K562 (cell line): ENCODE results near the gene PDE9A. TPM values are rescaled to one million over a fixed set of nuclear protein-coding genes. Genes with fewer than 3 reads are reported as not detected.

Experiments
- ATAC-seq: fragments of 200-7000 bp; cut with Tn5 transposase; 3 replicates; pipeline ENCODE4 v1.9.1; 2020; ENCODE audit warnings: moderate library complexity
- BruUV-seq: library from RNA; stranded (reverse); fragments of 400-500 nt; replicated peaks from 2 replicates; lab custom pipeline; 2021; lab: Mats Ljungman, UMichigan
- CTCF ChIA-PET: fragments of 300-600 bp; formaldehyde crosslinking; extraction: SDS; loops from one replicate; lab custom pipeline; 2021; ENCODE audit warnings: low intra/inter-chr PET ratio; lab: Yijun Ruan, JAX
- POLR2A ChIA-PET: fragments of 300-600, 350-650 bp; sonication (Branson Sonifier 250); formaldehyde crosslinking; extraction: SDS; loops from one replicate; lab custom pipeline; 2021; ENCODE audit warnings: antibody characterized with exemption, inconsistent platforms; lab: Yijun Ruan, JAX
- DNase-seq, 4 experiments: peaks; one replicate each; pipeline versions ENCODE4 v3.0.0 to v3.0.0-alpha.2; 2011 to 2018; ENCODE audit warnings: low spot score in 3 of 4, mixed read lengths in 3 of 4; ENCODE audit errors: extremely low read depth in 1 of 4
- FAIRE-seq: peaks from 2 replicates; lab custom pipeline; 2011; peaks lifted over from hg19 to GRCh38; lab: Jason Lieb, UNC
- H2AFZ ChIP-seq: 2 replicates; pipeline ENCODE4 v1.6.0; 2011; ENCODE audit warnings: low read depth, low read length, control low read depth, inconsistent platforms
- H3K27ac ChIP-seq: fragments of 200-600 bp; 3 replicates; pipeline ENCODE4 v1.8.0; 2011; ENCODE audit warnings: low read depth, mild to moderate bottlenecking, control low read depth, inconsistent platforms, low read length, moderate library complexity, mixed read lengths; ENCODE audit errors: extremely low read depth
- H3K27me3 ChIP-seq, 2 experiments: fragments of 300-600 bp in 1 of 2; 2 replicates in 1 of 2; 3 replicates in 1 of 2; pipeline versions ENCODE4 v1.6.0 to v1.8.0; 2011; ENCODE audit warnings: inconsistent platforms in 2 of 2, low read length in 2 of 2, mild to moderate bottlenecking in 1 of 2, mixed read lengths in 1 of 2, moderate library complexity in 1 of 2; ENCODE audit not compliant: control insufficient read depth in 2 of 2, insufficient read depth in 2 of 2
- H3K36me3 ChIP-seq: fragments of 300-600 bp; 3 replicates; pipeline ENCODE4 v1.8.0; 2011; ENCODE audit warnings: mild to moderate bottlenecking, low read length, inconsistent platforms; ENCODE audit not compliant: control insufficient read depth, insufficient read depth
- H3K4me1 ChIP-seq, 2 experiments: fragments of 200-600 bp in 1 of 2; replicated peaks in 1 of 2; 2 replicates in 1 of 2; 3 replicates in 1 of 2; pipeline versions ENCODE4 v1.5.1 to v1.8.0; 2011; ENCODE audit warnings: inconsistent platforms in 2 of 2, low read length in 2 of 2, mild to moderate bottlenecking in 1 of 2, mixed read lengths in 1 of 2, moderate library complexity in 1 of 2; ENCODE audit not compliant: control insufficient read depth in 2 of 2, insufficient read depth in 2 of 2
- H3K4me2 ChIP-seq: 2 replicates; pipeline ENCODE4 v1.6.1; 2011; ENCODE audit warnings: low read length, control low read depth, inconsistent platforms, mixed read lengths; ENCODE audit not compliant: insufficient read depth
- H3K4me3 ChIP-seq: fragments of 200-600 bp; sonication (generic), shearing (Covaris generic); 2 replicates; pipeline ENCODE4 v1.5.1; 2016; ENCODE audit warnings: control low read depth, inconsistent platforms
- H3K79me2 ChIP-seq: fragments of 200-600 bp; 3 replicates; pipeline ENCODE4 v1.8.0; 2011; ENCODE audit warnings: low read length, inconsistent platforms; ENCODE audit not compliant: control insufficient read depth, insufficient read depth
- H3K9ac ChIP-seq, 2 experiments: 2 replicates each; pipeline versions ENCODE4 v1.6.0 to v1.6.1; 2011; ENCODE audit warnings: low read depth in 2 of 2, low read length in 2 of 2, control low read depth in 1 of 2, inconsistent platforms in 1 of 2, mild to moderate bottlenecking in 1 of 2, mixed read lengths in 1 of 2; ENCODE audit not compliant: insufficient read depth in 1 of 2
- H3K9me1 ChIP-seq: one replicate; pipeline ENCODE4 v1.6.0; 2011; ENCODE audit warnings: inconsistent platforms, mild to moderate bottlenecking, low read length, moderate library complexity; ENCODE audit not compliant: control insufficient read depth, insufficient read depth
- H3K9me3 ChIP-seq: replicated peaks from 2 replicates; pipeline ENCODE4 v1.5.1; 2011; ENCODE audit warnings: low read depth, low read length, inconsistent platforms; ENCODE audit not compliant: control insufficient read depth, insufficient read depth
- H4K20me1 ChIP-seq: replicated peaks from 2 replicates; pipeline ENCODE4 v1.6.1; 2011; ENCODE audit warnings: low read length, inconsistent platforms, mixed read lengths; ENCODE audit not compliant: control insufficient read depth, insufficient read depth
- DIDO1 ChIP-seq: fragments of 450-650 bp; IDR thresholded peaks from 2 replicates; pipeline ENCODE4 v1.6.1; 2016; ENCODE audit warnings: low read depth, missing biosample characterization, missing genetic modification characterization
- FOXA1 ChIP-seq: fragments of 450-650 bp; IDR thresholded peaks from 2 replicates; pipeline ENCODE4 v1.6.1; 2016; ENCODE audit warnings: mild to moderate bottlenecking, borderline replicate concordance
- MLX ChIP-seq, 2 experiments: fragments of 450-650 bp in 1 of 2; sonication (generic) in 1 of 2; formaldehyde crosslinking; conservative IDR thresholded peaks; 2 replicates each; pipeline versions ENCODE4 v1.4.0 to v1.8.1; 2020 to 2022; ENCODE audit warnings: mild to moderate bottlenecking in 1 of 2, missing genetic modification reagents in 1 of 2
- NR1H2 ChIP-seq: sonication (generic); formaldehyde crosslinking; IDR thresholded peaks from 2 replicates; pipeline ENCODE4 v1.4.0; 2020; ENCODE audit warnings: mild to moderate bottlenecking, missing genetic modification reagents
- RAD51 ChIP-seq: fragments of 450-650 bp; IDR thresholded peaks from 2 replicates; pipeline ENCODE4 v1.7.1; 2016; ENCODE audit warnings: low read depth, mild to moderate bottlenecking, borderline replicate concordance
- SMAD2 ChIP-seq: fragments of 150-350 bp; IDR thresholded peaks from 2 replicates; pipeline ENCODE4 v1.6.1; 2014; ENCODE audit warnings: low read depth, mild to moderate bottlenecking, low read length
- YY1 ChIP-seq, 3 experiments: IDR thresholded peaks; 2 replicates each; pipeline ENCODE4 v1.6.1; 2011; ENCODE audit warnings: low read length in 2 of 3, mild to moderate bottlenecking in 2 of 3, moderate library complexity in 2 of 3, borderline replicate concordance in 1 of 3, control low read depth in 1 of 3, low read depth in 1 of 3; ENCODE audit not compliant: insufficient read depth in 3 of 3, insufficient replicate concordance in 2 of 3, control insufficient read depth in 1 of 3, insufficient read length in 1 of 3; ENCODE audit errors: extremely low read depth in 1 of 3
- ZBTB9 ChIP-seq: fragments of 450-650 bp; formaldehyde crosslinking; IDR thresholded peaks from 2 replicates; pipeline ENCODE4 v1.4.0; 2020; ENCODE audit warnings: mild to moderate bottlenecking, moderate library complexity
- ZNF124 ChIP-seq: sonication (generic); formaldehyde crosslinking; IDR thresholded peaks from 2 replicates; pipeline ENCODE4 v1.8.1; 2022; ENCODE audit warnings: missing genetic modification reagents
- ZNF282 ChIP-seq: sonication (generic); formaldehyde crosslinking; IDR thresholded peaks from 2 replicates; pipeline ENCODE4 v1.8.1; 2023; ENCODE audit warnings: missing genetic modification reagents
- ZNF384 ChIP-seq: IDR thresholded peaks from 2 replicates; pipeline ENCODE4 v1.6.1; 2012; ENCODE audit warnings: low read depth, low read length, improper control_type of control experiment
- ZNF717 ChIP-seq: fragments of 250-450 bp; sonication (Bioruptor Pico); IDR thresholded peaks from 2 replicates; pipeline ENCODE4 v1.5.0; 2021
- WGBS: fragments of 100-300 bp; shearing (Covaris generic); methylation state at CpG from one replicate; pipeline ENCODE4 v1.1.6; 2016; ENCODE audit warnings: low coverage, mixed read lengths; ENCODE audit not compliant: insufficient coverage; ENCODE audit errors: missing lambda C conversion rate; 5-methylcytosine and 5-hydroxymethylcytosine counted together
- in situ Hi-C: fragments of 300-500 bp; cut with MboI; formaldehyde crosslinking; loops from 4 replicates; pipeline ENCODE4 v1.15.0; 2018; ENCODE audit warnings: inconsistent platforms, mixed read lengths
- intact Hi-C: fragments of 100-400 bp; cut with micrococcal nuclease; formaldehyde crosslinking; loops from 2 replicates; pipeline ENCODE4 v1.14.2; 2022
- polyA plus RNA-seq, 8 experiments: library from polyadenylated mRNA; depleted of rRNA in 4 of 8; stranded (reverse) in 5 of 8; unstranded in 3 of 8; fragments of >200 nt; fragmentation: Nextera tagmentation in 2 of 8; fragmentation: Illumina TruSeq in 1 of 8; extraction: Ambion mirVana in 2 of 8; extraction: Trizol in 1 of 8; gene quantifications; 2 replicates each; pipeline versions ENCODE4 v1.2.1 to v1.2.3, GENCODE V29; 2011 to 2014; ENCODE audit warnings: inconsistent platforms in 1 of 8, missing spikeins in 1 of 8
- total RNA-seq, 7 experiments: library from RNA; depleted of rRNA in 6 of 7; stranded (reverse); fragments of >200 nt in 6 of 7; fragmentation: Illumina TruSeq in 2 of 7; extraction: Trizol in 2 of 7; gene quantifications; 2 replicates each; pipeline versions ENCODE4 v1.2.1 to v1.2.3, GENCODE V29; 2011 to 2021; ENCODE audit warnings: low replicate concordance in 1 of 7
- TF ChIP-seq, protein P1 (sequence below): sonication (generic); formaldehyde crosslinking; IDR thresholded peaks from 2 replicates; pipeline ENCODE4 v1.5.0; 2020; ENCODE audit warnings: missing genetic modification reagents
- TF ChIP-seq, protein P2 (sequence below): IDR thresholded peaks from 3 replicates; pipeline ENCODE4 v1.6.1; 2011; ENCODE audit warnings: borderline replicate concordance, mild to moderate bottlenecking, moderate library complexity; ENCODE audit not compliant: insufficient read length; ENCODE audit errors: extremely low read depth

PDE9A gene
- total and polyA plus RNA-seq, 9 of the 15 experiments (the other 6 are each of a cell fraction or from before 2014, with no cell fraction given), result 0.07 to 0.27 TPM; not detected in 7

DNA sequence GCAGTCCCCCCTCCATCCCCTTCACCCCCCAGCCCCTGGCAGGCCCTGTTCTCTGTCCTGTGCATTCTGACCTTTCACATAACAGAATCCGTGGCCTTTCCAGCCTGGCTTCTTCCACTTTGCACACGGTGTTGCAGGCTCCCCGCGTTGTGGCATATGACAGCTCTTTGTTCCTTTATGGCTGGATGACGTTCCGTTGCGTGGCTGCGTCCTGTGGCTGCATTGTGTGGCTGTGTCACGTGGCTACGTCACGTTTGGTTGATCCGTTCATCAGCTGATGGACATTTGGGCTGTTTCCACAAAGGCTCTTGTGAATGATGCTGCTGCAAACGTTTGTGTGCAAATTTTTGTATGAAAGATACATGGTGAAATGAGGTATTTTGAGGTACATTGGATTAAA, 53.3 kb downstream of the PDE9A start:
- no peak overlapping the region for H3K4me3 ChIP-seq
- H3K9me1 ChIP-seq, result no peaks in the 10 kb centered on the region
- no peaks in the 10 kb centered on the region for H3K36me3 ChIP-seq
- H3K79me2 ChIP-seq, result no peaks in the 10 kb centered on the region
- no peak overlapping the region for H3K9ac ChIP-seq
- in situ Hi-C loops, result no loop called here
- TF ChIP-seq, protein P1, sequence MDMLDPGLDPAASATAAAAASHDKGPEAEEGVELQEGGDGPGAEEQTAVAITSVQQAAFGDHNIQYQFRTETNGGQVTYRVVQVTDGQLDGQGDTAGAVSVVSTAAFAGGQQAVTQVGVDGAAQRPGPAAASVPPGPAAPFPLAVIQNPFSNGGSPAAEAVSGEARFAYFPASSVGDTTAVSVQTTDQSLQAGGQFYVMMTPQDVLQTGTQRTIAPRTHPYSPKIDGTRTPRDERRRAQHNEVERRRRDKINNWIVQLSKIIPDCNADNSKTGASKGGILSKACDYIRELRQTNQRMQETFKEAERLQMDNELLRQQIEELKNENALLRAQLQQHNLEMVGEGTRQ (CRISPR knock-in tag), result peak; percentile 35
- no peak for TF ChIP-seq ZNF282 (CRISPR knock-in tag)
- no peak for TF ChIP-seq NR1H2 (CRISPR knock-in tag)
- TF ChIP-seq ZNF384, result no peak
- no peak for TF ChIP-seq ZNF717
- peak; percentile 96 for TF ChIP-seq ZBTB9 (CRISPR knock-in tag)
- TF ChIP-seq FOXA1, result no peak
- TF ChIP-seq RAD51, result peak; percentile 25; the same call in 1 of the 2 replicates
- TF ChIP-seq YY1 (IDR thresholded peaks at IDR 0.05; ENCODE audit: borderline replicate concordance in 1 of 3, control insufficient read depth in 1 of 3, extremely low read depth in 1 of 3, insufficient read depth in 3 of 3, insufficient read length in 1 of 3, insufficient replicate concordance in 2 of 3, low read depth in 1 of 3, low read length in 2 of 3), result no peak
- TF ChIP-seq MLX (CRISPR knock-in tag; conservative IDR thresholded peaks at IDR 0.05), result no peak
- TF ChIP-seq SMAD2, result no peak
- TF ChIP-seq, protein P2, sequence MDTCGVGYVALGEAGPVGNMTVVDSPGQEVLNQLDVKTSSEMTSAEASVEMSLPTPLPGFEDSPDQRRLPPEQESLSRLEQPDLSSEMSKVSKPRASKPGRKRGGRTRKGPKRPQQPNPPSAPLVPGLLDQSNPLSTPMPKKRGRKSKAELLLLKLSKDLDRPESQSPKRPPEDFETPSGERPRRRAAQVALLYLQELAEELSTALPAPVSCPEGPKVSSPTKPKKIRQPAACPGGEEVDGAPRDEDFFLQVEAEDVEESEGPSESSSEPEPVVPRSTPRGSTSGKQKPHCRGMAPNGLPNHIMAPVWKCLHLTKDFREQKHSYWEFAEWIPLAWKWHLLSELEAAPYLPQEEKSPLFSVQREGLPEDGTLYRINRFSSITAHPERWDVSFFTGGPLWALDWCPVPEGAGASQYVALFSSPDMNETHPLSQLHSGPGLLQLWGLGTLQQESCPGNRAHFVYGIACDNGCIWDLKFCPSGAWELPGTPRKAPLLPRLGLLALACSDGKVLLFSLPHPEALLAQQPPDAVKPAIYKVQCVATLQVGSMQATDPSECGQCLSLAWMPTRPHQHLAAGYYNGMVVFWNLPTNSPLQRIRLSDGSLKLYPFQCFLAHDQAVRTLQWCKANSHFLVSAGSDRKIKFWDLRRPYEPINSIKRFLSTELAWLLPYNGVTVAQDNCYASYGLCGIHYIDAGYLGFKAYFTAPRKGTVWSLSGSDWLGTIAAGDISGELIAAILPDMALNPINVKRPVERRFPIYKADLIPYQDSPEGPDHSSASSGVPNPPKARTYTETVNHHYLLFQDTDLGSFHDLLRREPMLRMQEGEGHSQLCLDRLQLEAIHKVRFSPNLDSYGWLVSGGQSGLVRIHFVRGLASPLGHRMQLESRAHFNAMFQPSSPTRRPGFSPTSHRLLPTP, result no peak
- TF ChIP-seq DIDO1, result no peak
- no peak for TF ChIP-seq ZNF124 (CRISPR knock-in tag)
- FAIRE-seq, result no peak
- peaks cover 51 to 57% of the 10 kb centered on the region in 2 experiments for H3K27me3 ChIP-seq
- DNase-seq, result no peak
- H4K20me1 ChIP-seq, result no peaks in the 10 kb centered on the region
- no TSS peak for BruUV-seq
- POLR2A ChIA-PET, result interaction anchor here (0.6 kb wide), 1 partner anchor 345 kb away, joined by 4 read pairs; no protein-coding TSS in a partner anchor
- no peak overlapping the region for H3K27ac ChIP-seq
- 0% methylated on average over 13 of the region's 13 CpGs for WGBS
- no peaks in the 10 kb centered on the region for H3K9me3 ChIP-seq
- no peak overlapping the region for H3K4me2 ChIP-seq
- H2AFZ ChIP-seq, result no peak overlapping the region
- CTCF ChIA-PET, result no interaction called here
- H3K4me1 ChIP-seq, result no peaks in the 10 kb centered on the region
- intact Hi-C loops, result loop anchor here (10.0 kb wide), 1 partner anchor 68 kb away; no protein-coding TSS in a partner anchor
- ATAC-seq, result no peak
